SU-DHL-6 (cell line): ENCODE data around the gene SHISA9.

Source experiments
- H2AFZ ChIP-seq: fragments of 200-600 bp; sonication (generic); 2 replicates; pipeline ENCODE4 v1.6.1; 2014; ENCODE audit warnings: low read depth, mild to moderate bottlenecking, moderate library complexity, mixed read lengths, antibody characterized with exemption, low read length; ENCODE audit not compliant: severe bottlenecking
- H3F3A ChIP-seq: fragments of 200-600 bp; shearing (Covaris generic); 2 replicates; pipeline ENCODE4 v1.6.0; 2016; ENCODE audit warnings: antibody characterized with exemption, mild to moderate bottlenecking; ENCODE audit not compliant: insufficient read depth
- H3K27ac ChIP-seq: fragments of 200-600 bp; sonication (generic); 2 replicates; pipeline ENCODE4 v1.5.1; 2016; ENCODE audit warnings: low read depth, mild to moderate bottlenecking, low read length, moderate library complexity, mixed read lengths
- H3K27me3 ChIP-seq: fragments of 200-600 bp; sonication (generic), shearing (Covaris generic); 2 replicates; pipeline ENCODE4 v1.6.0; 2014; ENCODE audit warnings: mild to moderate bottlenecking, low read length
- H3K36me3 ChIP-seq: fragments of 200-600 bp; sonication (generic); 2 replicates; pipeline ENCODE4 v1.6.1; 2014; ENCODE audit warnings: mild to moderate bottlenecking, low read length, mixed read lengths
- H3K4me2 ChIP-seq: fragments of 300-600, 200-600 bp; shearing (Covaris generic), sonication (generic); 2 replicates; pipeline ENCODE4 v1.6.0; 2014; ENCODE audit warnings: low read length, low read depth, mild to moderate bottlenecking; ENCODE audit not compliant: poor library complexity, severe bottlenecking
- H3K4me3 ChIP-seq: fragments of 200-600 bp; sonication (generic); 2 replicates; pipeline ENCODE4 v1.5.1; 2014; ENCODE audit warnings: antibody characterized with exemption, low read length, mild to moderate bottlenecking, mixed read lengths; ENCODE audit not compliant: insufficient read depth, poor library complexity, severe bottlenecking
- H3K79me2 ChIP-seq: fragments of 200-600 bp; sonication (generic); 2 replicates; pipeline ENCODE4 v1.6.1; 2014; ENCODE audit warnings: mild to moderate bottlenecking, low read length, moderate library complexity; ENCODE audit not compliant: insufficient read depth
- H3K9ac ChIP-seq: fragments of 200-600 bp; sonication (generic); 2 replicates; pipeline ENCODE4 v1.7.0; 2014; ENCODE audit warnings: mild to moderate bottlenecking, low read length
- H3K9me2 ChIP-seq: fragments of 200-600 bp; sonication (generic); replicated peaks from 2 replicates; pipeline ENCODE4 v1.6.1; 2014; ENCODE audit warnings: low read length; ENCODE audit not compliant: insufficient read depth
- H3K9me3 ChIP-seq: fragments of 200-600 bp; sonication (generic); 2 replicates; pipeline ENCODE4 v1.6.1; 2014; ENCODE audit warnings: low read length, mixed read lengths; ENCODE audit not compliant: insufficient read depth
- H4K20me1 ChIP-seq: fragments of 200-600 bp; sonication (generic); 2 replicates; pipeline ENCODE4 v1.6.1; 2014; ENCODE audit warnings: low read depth, mild to moderate bottlenecking, antibody characterized with exemption, low read length, moderate library complexity, mixed read lengths
- EZH2phosphoT487 ChIP-seq: fragments of 200-600 bp; sonication (generic), shearing (Covaris generic); conservative IDR thresholded peaks from 2 replicates; pipeline ENCODE4 v1.6.1; 2018; ENCODE audit warnings: mild to moderate bottlenecking, antibody characterized with exemption, low read length, moderate library complexity, mixed read lengths
- TF ChIP-seq, protein P1 (sequence below): fragments of 200-600 bp; sonication (generic); IDR thresholded peaks from one replicate; pipeline ENCODE4 v1.5.1; 2017; ENCODE audit warnings: antibody characterized with exemption, mild to moderate bottlenecking, low read length, moderate library complexity; ENCODE audit not compliant: insufficient read depth, poor library complexity, severe bottlenecking

SHISA9 gene

DNA sequence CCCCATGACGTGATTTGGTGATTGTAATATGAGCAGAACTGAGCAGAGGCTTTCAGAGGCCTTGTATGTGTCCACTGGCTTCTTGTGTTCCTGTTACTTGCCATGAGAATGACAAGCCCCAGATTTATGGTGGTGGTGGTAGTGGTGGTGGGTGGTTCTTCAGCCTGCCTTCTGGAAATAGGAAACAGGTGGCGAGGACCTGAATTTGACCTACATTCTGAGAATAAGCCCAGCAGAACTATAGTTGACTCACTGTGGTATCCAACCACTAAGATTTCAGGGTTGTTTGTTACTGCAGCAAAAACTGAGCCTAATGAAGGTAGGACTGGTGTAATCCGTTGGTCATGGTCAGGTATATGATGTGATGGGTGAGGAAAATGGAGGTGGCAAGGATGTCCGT lies 93.0 kb downstream of the SHISA9 start:
- H3K9me2 ChIP-seq: no peaks in the 10 kb centered on the region
- no peaks in the 10 kb centered on the region for H4K20me1 ChIP-seq
- no peaks in the 10 kb centered on the region for H3K9me3 ChIP-seq
- H2AFZ ChIP-seq: no peak overlapping the region
- H3K4me3 ChIP-seq: no peak overlapping the region
- H3K27ac ChIP-seq: no peak overlapping the region
- no peak overlapping the region for H3K4me2 ChIP-seq
- TF ChIP-seq EZH2phosphoT487: no peak
- TF ChIP-seq, protein P1, sequence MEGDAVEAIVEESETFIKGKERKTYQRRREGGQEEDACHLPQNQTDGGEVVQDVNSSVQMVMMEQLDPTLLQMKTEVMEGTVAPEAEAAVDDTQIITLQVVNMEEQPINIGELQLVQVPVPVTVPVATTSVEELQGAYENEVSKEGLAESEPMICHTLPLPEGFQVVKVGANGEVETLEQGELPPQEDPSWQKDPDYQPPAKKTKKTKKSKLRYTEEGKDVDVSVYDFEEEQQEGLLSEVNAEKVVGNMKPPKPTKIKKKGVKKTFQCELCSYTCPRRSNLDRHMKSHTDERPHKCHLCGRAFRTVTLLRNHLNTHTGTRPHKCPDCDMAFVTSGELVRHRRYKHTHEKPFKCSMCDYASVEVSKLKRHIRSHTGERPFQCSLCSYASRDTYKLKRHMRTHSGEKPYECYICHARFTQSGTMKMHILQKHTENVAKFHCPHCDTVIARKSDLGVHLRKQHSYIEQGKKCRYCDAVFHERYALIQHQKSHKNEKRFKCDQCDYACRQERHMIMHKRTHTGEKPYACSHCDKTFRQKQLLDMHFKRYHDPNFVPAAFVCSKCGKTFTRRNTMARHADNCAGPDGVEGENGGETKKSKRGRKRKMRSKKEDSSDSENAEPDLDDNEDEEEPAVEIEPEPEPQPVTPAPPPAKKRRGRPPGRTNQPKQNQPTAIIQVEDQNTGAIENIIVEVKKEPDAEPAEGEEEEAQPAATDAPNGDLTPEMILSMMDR: no peak
- H3K9ac ChIP-seq: no peak overlapping the region
- H3K36me3 ChIP-seq: no peaks in the 10 kb centered on the region
- H3F3A ChIP-seq: no peaks in the 10 kb centered on the region
- H3K27me3 ChIP-seq: no peaks in the 10 kb centered on the region
- no peaks in the 10 kb centered on the region for H3K79me2 ChIP-seq

DNA sequence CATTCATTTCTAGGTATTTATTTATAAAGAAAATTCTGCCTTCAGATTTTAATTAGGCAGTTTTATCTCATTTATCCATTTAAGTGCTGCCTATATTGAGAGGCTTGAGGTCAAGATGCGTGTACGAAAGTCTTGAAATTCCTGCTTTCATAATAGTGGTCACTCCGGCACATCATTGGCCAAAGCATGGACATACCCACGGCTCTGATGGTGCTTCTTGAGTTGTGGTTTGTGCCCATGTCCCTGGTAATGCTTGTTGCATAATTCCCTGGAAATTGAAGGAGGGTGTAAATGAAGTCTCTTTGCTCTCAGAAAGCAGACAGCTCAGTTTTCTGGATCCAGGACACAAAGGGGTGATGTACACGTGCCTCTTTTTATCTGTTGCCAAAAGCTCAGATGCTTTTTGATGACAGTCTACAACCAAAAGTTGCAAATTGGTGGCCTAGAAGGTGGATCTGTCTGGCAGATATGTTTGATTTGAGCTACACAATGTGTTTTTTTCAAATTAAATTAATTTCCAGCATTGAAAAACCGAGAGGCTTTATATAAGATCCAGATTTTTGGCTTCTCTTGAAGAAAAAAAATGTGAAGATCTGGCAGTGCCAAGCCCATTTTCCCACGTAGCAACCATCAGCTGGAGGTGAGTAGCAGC lies 94.4 kb downstream of the SHISA9 start:
- no peak overlapping the region for H3K4me2 ChIP-seq
- no peaks in the 10 kb centered on the region for H4K20me1 ChIP-seq
- no peaks in the 10 kb centered on the region for H3F3A ChIP-seq
- H3K27ac ChIP-seq: no peak overlapping the region
- H3K9me3 ChIP-seq: no peaks in the 10 kb centered on the region
- no peaks in the 10 kb centered on the region for H3K36me3 ChIP-seq
- no peak overlapping the region for H3K9ac ChIP-seq
- no peak overlapping the region for H3K4me3 ChIP-seq
- no peaks in the 10 kb centered on the region for H3K79me2 ChIP-seq
- no peaks in the 10 kb centered on the region for H3K9me2 ChIP-seq
- TF ChIP-seq EZH2phosphoT487: no peak
- TF ChIP-seq, protein P1: no peak
- no peak overlapping the region for H2AFZ ChIP-seq
- H3K27me3 ChIP-seq: no peaks in the 10 kb centered on the region

DNA sequence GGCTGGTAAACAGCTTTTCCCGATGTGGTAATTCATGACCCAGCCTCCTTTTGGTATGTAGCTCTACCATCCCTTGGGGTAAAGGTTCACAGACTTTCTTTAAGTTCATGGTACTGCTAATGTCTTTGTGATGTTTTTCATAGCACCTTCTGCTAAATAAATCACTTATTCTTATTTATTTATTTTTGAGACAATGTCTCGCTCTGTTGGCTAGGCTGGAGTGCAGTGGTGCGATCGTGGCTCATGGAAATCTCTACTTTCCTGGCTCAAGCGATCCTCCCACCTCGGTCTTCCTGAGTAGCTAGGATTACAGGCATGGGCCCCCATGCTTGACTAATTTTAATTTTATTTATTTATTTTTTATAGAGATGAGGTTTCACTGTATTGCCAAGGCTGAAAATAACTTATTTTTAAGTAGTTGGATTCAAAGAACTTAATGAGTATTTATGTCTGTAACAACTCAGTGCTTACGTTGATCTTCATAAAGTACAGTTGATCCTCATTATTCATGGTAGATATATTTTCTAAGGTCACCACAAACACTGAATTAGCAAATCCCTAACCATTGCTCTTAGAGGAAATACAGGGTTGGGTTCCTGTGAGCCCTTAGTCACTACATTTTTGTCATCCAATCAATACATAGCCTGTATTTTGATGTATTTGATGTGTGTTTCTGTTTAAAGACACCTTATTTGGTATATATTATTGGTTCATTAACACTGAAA lies 97.1 kb downstream of the SHISA9 start:
- no peaks in the 10 kb centered on the region for H3K79me2 ChIP-seq
- no peaks in the 10 kb centered on the region for H4K20me1 ChIP-seq
- H2AFZ ChIP-seq: no peak overlapping the region
- H3F3A ChIP-seq: no peaks in the 10 kb centered on the region
- no peaks in the 10 kb centered on the region for H3K36me3 ChIP-seq
- H3K4me3 ChIP-seq: no peak overlapping the region
- no peaks in the 10 kb centered on the region for H3K9me3 ChIP-seq
- no peak overlapping the region for H3K9ac ChIP-seq
- no peak overlapping the region for H3K27ac ChIP-seq
- TF ChIP-seq EZH2phosphoT487: no peak
- TF ChIP-seq, protein P1: no peak
- no peak overlapping the region for H3K4me2 ChIP-seq
- no peaks in the 10 kb centered on the region for H3K27me3 ChIP-seq
- H3K9me2 ChIP-seq: no peaks in the 10 kb centered on the region
